ENCODE data around the gene ALLC.

Gene ALLC

DNA sequence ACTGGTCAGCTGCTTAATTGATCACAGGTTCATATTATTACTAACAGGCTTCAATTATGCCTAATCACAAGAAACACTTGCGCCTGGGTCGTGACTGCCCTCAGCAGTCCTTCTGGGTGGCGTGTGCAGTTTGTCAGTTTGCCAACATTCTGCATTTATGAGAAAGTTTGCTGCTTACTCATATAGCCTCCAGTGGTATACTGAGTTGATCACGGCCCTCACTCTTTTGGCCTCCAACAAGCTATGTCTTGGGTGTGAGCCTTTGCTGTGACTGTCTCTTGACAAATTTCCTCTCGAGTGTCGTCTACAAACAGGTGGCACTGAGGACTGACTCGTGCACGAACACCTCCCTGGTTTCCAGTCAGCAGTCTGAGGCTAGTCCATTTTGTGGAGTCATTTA lies 72.6 kb downstream of the ALLC start:
- Histone ChIP-seq H3K4me3 (ENCODE audit: low read length in 2 of 2) (no peak overlapping the region), H3K27ac (ENCODE audit: low read depth in 2 of 2, low read length in 2 of 2) (no peak overlapping the region), H3K9me3 (ENCODE audit: control insufficient read depth in 2 of 2, low read length in 2 of 2) (no peaks in the 10 kb centered on the region), H3K4me1 (ENCODE audit: control insufficient read depth in 2 of 2, insufficient read depth in 2 of 2, low read length in 2 of 2) (no peaks in the 10 kb centered on the region), H3K27me3 (ENCODE audit: control insufficient read depth in 2 of 2, insufficient read depth in 2 of 2, low read length in 2 of 2) (no peaks in the 10 kb centered on the region), H3K9ac (ENCODE audit: low read depth in 1 of 2, low read length in 2 of 2) (no peak overlapping the region), H3K36me3 (ENCODE audit: control insufficient read depth in 2 of 2, insufficient read depth in 2 of 2, low read length in 2 of 2) (no peaks in the 10 kb centered on the region)

DNA sequence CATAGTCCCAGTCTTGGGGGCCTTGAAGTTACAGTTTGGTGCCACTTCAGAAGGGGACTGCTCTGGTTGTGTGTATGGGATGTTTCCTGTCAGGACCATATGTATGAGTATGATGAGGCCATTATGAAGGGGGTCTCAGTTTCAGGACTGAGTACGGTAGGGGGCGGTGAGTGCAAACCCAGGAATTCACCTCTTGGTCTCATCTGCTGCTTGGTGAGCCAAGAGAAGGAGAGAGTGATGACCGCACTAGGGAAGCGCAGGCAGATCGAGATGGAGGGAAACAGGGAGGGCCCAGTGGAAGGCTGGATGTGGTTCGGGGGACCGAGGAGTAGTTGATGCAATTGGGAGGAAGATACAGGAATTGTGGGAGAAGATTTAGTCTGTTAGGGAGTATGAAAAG lies 73.8 kb downstream of the ALLC start:
- H3K36me3 ChIP-seq (ENCODE audit: control insufficient read depth in 2 of 2, insufficient read depth in 2 of 2, low read length in 2 of 2) = no peaks in the 10 kb centered on the region

DNA sequence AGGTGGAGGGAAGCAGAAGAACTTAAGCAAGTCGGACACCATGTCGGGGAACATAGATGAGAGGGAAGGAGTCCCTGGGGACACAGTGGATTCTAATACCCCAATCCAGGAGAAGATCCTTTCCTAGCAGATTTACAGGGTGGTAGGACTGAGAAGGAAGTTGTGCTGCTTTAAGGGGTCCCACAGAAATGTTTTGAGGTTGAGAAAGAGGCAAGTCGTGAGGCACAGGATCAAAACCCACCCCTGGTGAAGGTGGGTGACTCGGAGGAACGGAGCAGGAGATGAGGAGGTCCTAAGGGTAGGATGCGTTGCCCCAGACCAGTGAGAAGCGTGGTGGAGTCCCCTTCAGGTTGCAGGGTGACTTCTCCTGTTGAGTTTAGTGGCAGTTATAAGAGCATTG lies 78.1 kb downstream of the ALLC start:
- Histone ChIP-seq H3K27ac (ENCODE audit: low read depth in 2 of 2, low read length in 2 of 2) (no peak overlapping the region), H3K4me1 (ENCODE audit: control insufficient read depth in 2 of 2, insufficient read depth in 2 of 2, low read length in 2 of 2) (no peaks in the 10 kb centered on the region), H3K9me3 (ENCODE audit: control insufficient read depth in 2 of 2, low read length in 2 of 2) (no peaks in the 10 kb centered on the region), H3K4me3 (ENCODE audit: low read length in 2 of 2) (no peak overlapping the region), H3K36me3 (ENCODE audit: control insufficient read depth in 2 of 2, insufficient read depth in 2 of 2, low read length in 2 of 2) (no peaks in the 10 kb centered on the region), H3K9ac (ENCODE audit: low read depth in 1 of 2, low read length in 2 of 2) (no peak overlapping the region), H3K27me3 (ENCODE audit: control insufficient read depth in 2 of 2, insufficient read depth in 2 of 2, low read length in 2 of 2) (no peaks in the 10 kb centered on the region)

More for the DNA sequence above, 73.8 kb downstream of the ALLC start:
- Histone ChIP-seq H3K4me1 (ENCODE audit: control insufficient read depth in 2 of 2, insufficient read depth in 2 of 2, low read length in 2 of 2) (no peaks in the 10 kb centered on the region), H3K27me3 (ENCODE audit: control insufficient read depth in 2 of 2, insufficient read depth in 2 of 2, low read length in 2 of 2) (no peaks in the 10 kb centered on the region), H3K4me3 (ENCODE audit: low read length in 2 of 2) (no peak overlapping the region), H3K9me3 (ENCODE audit: control insufficient read depth in 2 of 2, low read length in 2 of 2) (no peaks in the 10 kb centered on the region), H3K27ac (ENCODE audit: low read depth in 2 of 2, low read length in 2 of 2) (no peak overlapping the region), H3K9ac (ENCODE audit: low read depth in 1 of 2, low read length in 2 of 2) (no peak overlapping the region)

DNA sequence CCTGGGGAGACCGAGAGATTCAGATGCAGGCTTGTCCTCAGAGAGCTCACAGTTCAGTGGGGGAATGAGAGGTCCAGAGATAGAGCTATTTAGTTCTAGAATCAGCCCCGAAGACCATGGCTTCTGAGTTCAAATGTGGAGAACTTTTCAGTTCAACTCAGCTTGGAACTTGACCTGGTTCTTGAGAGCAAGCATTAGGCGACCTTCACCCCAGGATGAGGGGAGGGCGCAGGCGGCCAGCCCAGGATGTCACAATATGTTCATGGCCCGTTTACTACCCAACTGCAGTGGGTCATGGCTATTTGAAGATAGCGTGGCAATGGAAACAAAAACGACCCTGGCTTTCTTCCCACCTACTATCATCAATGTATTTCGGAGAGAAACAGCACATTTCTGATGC lies 79.1 kb downstream of the ALLC start:
- Histone ChIP-seq H3K27ac (ENCODE audit: low read depth in 2 of 2, low read length in 2 of 2) (no peak overlapping the region), H3K4me1 (ENCODE audit: control insufficient read depth in 2 of 2, insufficient read depth in 2 of 2, low read length in 2 of 2) (no peaks in the 10 kb centered on the region), H3K9me3 (ENCODE audit: control insufficient read depth in 2 of 2, low read length in 2 of 2) (no peaks in the 10 kb centered on the region), H3K27me3 (ENCODE audit: control insufficient read depth in 2 of 2, insufficient read depth in 2 of 2, low read length in 2 of 2) (no peaks in the 10 kb centered on the region), H3K36me3 (ENCODE audit: control insufficient read depth in 2 of 2, insufficient read depth in 2 of 2, low read length in 2 of 2) (no peaks in the 10 kb centered on the region), H3K4me3 (ENCODE audit: low read length in 2 of 2) (no peak overlapping the region), H3K9ac (ENCODE audit: low read depth in 1 of 2, low read length in 2 of 2) (no peak overlapping the region)

DNA sequence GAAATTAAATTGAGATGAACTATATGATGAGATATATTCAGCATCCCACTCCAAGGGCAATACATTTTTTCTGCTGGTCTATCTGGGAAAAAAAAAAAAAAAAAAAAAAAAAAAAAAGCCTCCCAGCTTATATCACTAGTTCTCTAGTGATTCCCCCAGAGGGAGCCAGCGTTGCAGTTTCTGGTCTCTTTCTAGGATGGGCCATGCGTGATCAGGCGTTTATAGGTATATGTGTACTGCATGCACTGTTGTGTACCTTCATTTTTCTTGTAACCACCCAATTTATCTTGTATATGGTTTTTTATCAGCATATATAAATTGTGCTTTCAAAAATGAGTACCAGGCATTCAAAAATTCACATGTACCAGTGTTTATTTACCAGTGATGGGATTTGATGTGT lies 80.5 kb downstream of the ALLC start:
- no peaks in the 10 kb centered on the region for H3K27me3 ChIP-seq (ENCODE audit: control insufficient read depth in 2 of 2, insufficient read depth in 2 of 2, low read length in 2 of 2)
- H3K4me1 ChIP-seq (ENCODE audit: control insufficient read depth in 2 of 2, insufficient read depth in 2 of 2, low read length in 2 of 2) = no peaks in the 10 kb centered on the region
- H3K4me3 ChIP-seq (ENCODE audit: low read length in 2 of 2) = no peak overlapping the region
- no peaks in the 10 kb centered on the region for H3K9me3 ChIP-seq (ENCODE audit: control insufficient read depth in 2 of 2, low read length in 2 of 2)
- H3K36me3 ChIP-seq (ENCODE audit: control insufficient read depth in 2 of 2, insufficient read depth in 2 of 2, low read length in 2 of 2) = no peaks in the 10 kb centered on the region
- H3K27ac ChIP-seq (ENCODE audit: low read depth in 2 of 2, low read length in 2 of 2) = no peak overlapping the region
- H3K9ac ChIP-seq (ENCODE audit: low read depth in 1 of 2, low read length in 2 of 2) = no peak overlapping the region

DNA sequence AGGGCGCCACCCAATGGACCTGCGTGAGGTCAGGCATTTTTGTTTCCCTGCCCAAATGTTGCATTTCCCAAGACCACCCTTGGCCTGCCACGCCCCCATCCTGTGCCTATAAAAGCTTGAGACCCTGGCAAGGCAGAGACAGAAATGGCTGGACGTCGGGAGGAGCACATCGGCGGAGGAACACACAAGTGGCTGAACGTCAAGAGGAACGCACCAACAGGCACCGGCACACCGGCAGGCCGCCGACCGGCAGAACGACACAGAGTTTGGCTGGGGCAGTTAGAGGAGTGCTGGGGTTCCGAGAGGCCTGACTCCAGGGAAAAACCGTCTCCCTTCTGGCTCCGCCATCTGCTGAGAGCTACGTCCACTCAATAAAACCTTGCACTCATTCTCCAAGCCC lies 81.3 kb downstream of the ALLC start:
- H3K4me3 ChIP-seq (ENCODE audit: low read length in 2 of 2) = no peak overlapping the region
- H3K36me3 ChIP-seq (ENCODE audit: control insufficient read depth in 2 of 2, insufficient read depth in 2 of 2, low read length in 2 of 2) = no peaks in the 10 kb centered on the region
- H3K27ac ChIP-seq (ENCODE audit: low read depth in 2 of 2, low read length in 2 of 2) = no peak overlapping the region
- no peaks in the 10 kb centered on the region for H3K4me1 ChIP-seq (ENCODE audit: control insufficient read depth in 2 of 2, insufficient read depth in 2 of 2, low read length in 2 of 2)
- no peak overlapping the region for H3K9ac ChIP-seq (ENCODE audit: low read depth in 1 of 2, low read length in 2 of 2)
- H3K27me3 ChIP-seq (ENCODE audit: control insufficient read depth in 2 of 2, insufficient read depth in 2 of 2, low read length in 2 of 2) = no peaks in the 10 kb centered on the region
- no peaks in the 10 kb centered on the region for H3K9me3 ChIP-seq (ENCODE audit: control insufficient read depth in 2 of 2, low read length in 2 of 2)

DNA sequence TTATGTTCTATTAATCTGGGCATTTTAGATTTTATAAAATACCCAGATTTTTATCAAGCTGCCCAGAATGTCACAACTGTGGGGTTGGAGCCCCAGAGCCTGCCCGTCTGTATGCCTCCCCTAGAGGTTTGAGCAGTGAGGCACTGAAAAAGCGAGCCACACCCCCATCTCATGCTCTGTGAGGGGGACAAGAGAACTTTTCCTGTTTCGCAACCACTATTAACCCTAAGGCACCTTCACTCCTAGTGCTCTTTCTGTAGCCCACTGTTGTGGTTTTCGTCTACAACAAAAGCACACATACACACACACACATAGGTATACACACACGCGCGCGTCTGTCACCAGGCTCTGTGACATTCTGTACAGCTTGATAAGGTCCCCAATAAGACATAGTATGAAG lies 83.4 kb downstream of the ALLC start:
- Histone ChIP-seq H3K9me3 (ENCODE audit: control insufficient read depth in 2 of 2, low read length in 2 of 2) (no peaks in the 10 kb centered on the region), H3K27ac (ENCODE audit: low read depth in 2 of 2, low read length in 2 of 2) (no peak overlapping the region), H3K4me1 (ENCODE audit: control insufficient read depth in 2 of 2, insufficient read depth in 2 of 2, low read length in 2 of 2) (no peaks in the 10 kb centered on the region), H3K27me3 (ENCODE audit: control insufficient read depth in 2 of 2, insufficient read depth in 2 of 2, low read length in 2 of 2) (no peaks in the 10 kb centered on the region), H3K4me3 (ENCODE audit: low read length in 2 of 2) (no peak overlapping the region), H3K9ac (ENCODE audit: low read depth in 1 of 2, low read length in 2 of 2) (no peak overlapping the region), H3K36me3 (ENCODE audit: control insufficient read depth in 2 of 2, insufficient read depth in 2 of 2, low read length in 2 of 2) (no peaks in the 10 kb centered on the region)

DNA sequence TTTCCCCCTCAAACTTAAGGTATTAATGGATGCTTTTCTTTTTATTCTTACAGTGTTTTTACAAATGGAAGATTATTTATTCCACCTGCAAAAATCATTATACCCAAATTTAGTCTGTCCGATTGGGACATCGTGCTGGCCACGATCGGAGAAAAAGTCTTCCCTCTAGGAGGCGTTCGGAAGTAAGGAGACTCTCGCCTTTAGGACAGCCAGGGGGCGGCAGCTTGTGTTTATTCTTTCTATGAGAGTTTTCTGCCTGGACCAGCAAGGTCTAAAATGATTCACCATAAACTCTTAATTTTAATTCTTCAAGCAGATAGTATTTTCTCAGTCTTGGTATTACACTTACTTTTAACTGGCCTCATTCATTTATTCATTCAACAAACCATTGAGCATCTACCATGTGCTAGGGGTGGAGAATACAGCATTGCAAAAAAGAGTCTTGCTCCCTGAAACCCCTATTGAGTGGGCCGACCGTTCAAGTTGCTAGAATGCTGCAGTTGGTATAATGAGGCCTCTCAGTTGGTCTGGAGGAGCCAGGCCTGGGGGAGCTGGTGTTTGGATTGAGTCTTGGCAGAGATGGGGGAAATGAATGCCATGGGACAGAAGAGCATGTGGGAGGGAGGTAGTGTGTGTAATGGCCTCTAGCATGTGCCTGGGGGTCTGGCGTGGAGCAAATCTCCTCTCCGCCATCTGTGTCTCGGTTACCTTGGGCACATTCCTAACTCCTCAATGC lies 84.0 kb downstream of the ALLC start:
- Histone ChIP-seq H3K27ac (ENCODE audit: low read depth in 2 of 2, low read length in 2 of 2) (no peak overlapping the region), H3K9ac (ENCODE audit: low read depth in 1 of 2, low read length in 2 of 2) (no peak overlapping the region), H3K27me3 (ENCODE audit: control insufficient read depth in 2 of 2, insufficient read depth in 2 of 2, low read length in 2 of 2) (no peaks in the 10 kb centered on the region), H3K4me1 (ENCODE audit: control insufficient read depth in 2 of 2, insufficient read depth in 2 of 2, low read length in 2 of 2) (no peaks in the 10 kb centered on the region), H3K4me3 (ENCODE audit: low read length in 2 of 2) (no peak overlapping the region), H3K36me3 (ENCODE audit: control insufficient read depth in 2 of 2, insufficient read depth in 2 of 2, low read length in 2 of 2) (no peaks in the 10 kb centered on the region), H3K9me3 (ENCODE audit: control insufficient read depth in 2 of 2, low read length in 2 of 2) (no peaks in the 10 kb centered on the region)

DNA sequence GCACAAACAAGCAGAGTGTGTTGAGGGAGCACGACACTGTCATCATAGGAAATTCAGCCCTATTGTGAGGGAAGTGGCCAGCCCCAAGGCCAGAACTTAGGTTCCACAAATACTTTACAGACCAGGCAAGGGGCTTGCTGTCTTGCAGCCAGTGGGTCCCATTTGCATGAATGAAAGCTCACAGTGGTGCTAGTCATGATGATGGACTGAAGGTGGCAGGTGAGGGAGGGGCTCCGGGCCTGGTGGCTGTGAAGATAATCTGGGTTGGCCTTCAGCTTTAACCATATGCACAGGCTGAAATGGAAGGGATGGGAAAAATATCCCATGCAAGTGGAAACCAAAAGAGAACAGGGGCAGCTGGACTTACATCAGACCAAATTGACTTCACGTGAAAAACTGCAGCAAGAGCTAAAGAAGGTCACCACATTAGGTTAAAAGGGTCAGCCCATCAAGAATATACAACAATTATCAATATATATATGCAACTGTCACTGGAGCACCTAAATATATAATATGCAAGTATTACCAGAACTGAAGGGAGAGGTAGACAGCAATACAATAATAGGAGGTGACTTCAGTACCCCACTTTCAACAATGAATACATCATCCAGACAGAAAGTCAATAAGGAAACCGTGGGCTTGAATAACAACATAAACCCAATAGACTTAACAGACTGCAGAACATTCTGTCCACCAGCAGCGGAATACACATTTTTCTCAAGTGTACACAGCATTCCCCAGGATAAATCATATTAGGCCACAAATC lies 84.9 kb downstream of the ALLC start:
- no peaks in the 10 kb centered on the region for H3K4me1 ChIP-seq (ENCODE audit: control insufficient read depth in 2 of 2, insufficient read depth in 2 of 2, low read length in 2 of 2)
- no peak overlapping the region for H3K4me3 ChIP-seq (ENCODE audit: low read length in 2 of 2)
- no peaks in the 10 kb centered on the region for H3K9me3 ChIP-seq (ENCODE audit: control insufficient read depth in 2 of 2, low read length in 2 of 2)
- H3K36me3 ChIP-seq (ENCODE audit: control insufficient read depth in 2 of 2, insufficient read depth in 2 of 2, low read length in 2 of 2) = no peaks in the 10 kb centered on the region
- H3K9ac ChIP-seq (ENCODE audit: low read depth in 1 of 2, low read length in 2 of 2) = no peak overlapping the region
- no peaks in the 10 kb centered on the region for H3K27me3 ChIP-seq (ENCODE audit: control insufficient read depth in 2 of 2, insufficient read depth in 2 of 2, low read length in 2 of 2)
- H3K27ac ChIP-seq (ENCODE audit: low read depth in 2 of 2, low read length in 2 of 2) = no peak overlapping the region

DNA sequence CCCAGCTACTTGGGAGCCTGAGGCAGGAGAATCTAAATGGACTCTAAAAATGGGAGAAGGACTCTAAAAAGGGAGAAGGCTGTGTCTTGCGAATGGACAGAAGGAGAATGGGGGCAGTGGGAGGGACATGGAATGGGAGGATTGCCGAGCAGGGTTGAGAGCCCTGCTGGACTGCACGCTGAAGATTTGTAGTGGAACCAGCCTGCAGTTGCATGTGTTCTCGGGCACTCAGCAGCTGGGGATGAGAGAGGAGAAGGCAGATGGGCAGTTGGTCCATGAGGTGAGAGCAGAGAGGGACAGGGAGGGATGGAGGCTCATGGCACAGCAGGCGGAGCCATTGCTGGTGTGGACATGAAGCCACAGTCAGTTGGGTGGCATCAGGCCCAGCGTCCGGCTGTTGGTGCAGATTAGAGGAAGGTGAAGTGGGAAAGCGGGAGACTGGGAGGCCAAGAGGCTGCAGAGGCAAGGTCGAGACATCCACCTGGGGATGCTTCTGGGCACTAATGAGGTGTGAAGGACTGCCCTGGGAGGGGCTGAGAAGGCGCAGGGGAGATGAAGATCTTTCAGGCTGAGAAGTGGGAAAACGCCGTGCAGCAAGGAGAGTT lies 86.1 kb downstream of the ALLC start:
- Histone ChIP-seq H3K4me3 (ENCODE audit: low read length in 2 of 2) (no peak overlapping the region), H3K36me3 (ENCODE audit: control insufficient read depth in 2 of 2, insufficient read depth in 2 of 2, low read length in 2 of 2) (no peaks in the 10 kb centered on the region), H3K27ac (ENCODE audit: low read depth in 2 of 2, low read length in 2 of 2) (no peak overlapping the region), H3K27me3 (ENCODE audit: control insufficient read depth in 2 of 2, insufficient read depth in 2 of 2, low read length in 2 of 2) (no peaks in the 10 kb centered on the region), H3K4me1 (ENCODE audit: control insufficient read depth in 2 of 2, insufficient read depth in 2 of 2, low read length in 2 of 2) (no peaks in the 10 kb centered on the region), H3K9me3 (ENCODE audit: control insufficient read depth in 2 of 2, low read length in 2 of 2) (no peaks in the 10 kb centered on the region), H3K9ac (ENCODE audit: low read depth in 1 of 2, low read length in 2 of 2) (no peak overlapping the region)

Measured in mucosa of rectum (tissue), 2 donors.